BLaER1 (cell line): Measurements from ENCODE around the gene OR4K2.
"Not testable (repeated sequence)": the region's sequence is repeated elsewhere in the genome, so short reads cannot be mapped to it uniquely, and the experiment has no call there.

Experiments
- H3K27ac ChIP-seq: shearing (Covaris generic); formaldehyde crosslinking; 2 replicates; pipeline ENCODE4 v1.8.1; 2022
- H3K27me3 ChIP-seq: shearing (Covaris generic); formaldehyde crosslinking; 2 replicates; pipeline ENCODE4 v1.8.1; 2022
- H3K36me3 ChIP-seq: shearing (Covaris generic); formaldehyde crosslinking; 2 replicates; pipeline ENCODE4 v1.8.1; 2022
- H3K4me1 ChIP-seq: shearing (Covaris generic); formaldehyde crosslinking; 2 replicates; pipeline ENCODE4 v1.8.1; 2022
- H3K4me2 ChIP-seq: shearing (Covaris generic); formaldehyde crosslinking; 2 replicates; pipeline ENCODE4 v1.8.1; 2022
- H3K4me3 ChIP-seq: shearing (Covaris generic); formaldehyde crosslinking; 2 replicates; pipeline ENCODE4 v1.8.1; 2022
- H3K9ac ChIP-seq: shearing (Covaris generic); formaldehyde crosslinking; 2 replicates; pipeline ENCODE4 v1.8.1; 2022
- H3K9me3 ChIP-seq: shearing (Covaris generic); formaldehyde crosslinking; 2 replicates; pipeline ENCODE4 v1.8.1; 2022
- H4K20me1 ChIP-seq: shearing (Covaris generic); formaldehyde crosslinking; 2 replicates; pipeline ENCODE4 v1.8.1; 2022
- Cebpa-rat ChIP-seq: shearing (Covaris generic); IDR thresholded peaks from 2 replicates; pipeline ENCODE4 v1.8.1; 2022

The OR4K2 gene, protein sequence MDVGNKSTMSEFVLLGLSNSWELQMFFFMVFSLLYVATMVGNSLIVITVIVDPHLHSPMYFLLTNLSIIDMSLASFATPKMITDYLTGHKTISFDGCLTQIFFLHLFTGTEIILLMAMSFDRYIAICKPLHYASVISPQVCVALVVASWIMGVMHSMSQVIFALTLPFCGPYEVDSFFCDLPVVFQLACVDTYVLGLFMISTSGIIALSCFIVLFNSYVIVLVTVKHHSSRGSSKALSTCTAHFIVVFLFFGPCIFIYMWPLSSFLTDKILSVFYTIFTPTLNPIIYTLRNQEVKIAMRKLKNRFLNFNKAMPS

DNA sequence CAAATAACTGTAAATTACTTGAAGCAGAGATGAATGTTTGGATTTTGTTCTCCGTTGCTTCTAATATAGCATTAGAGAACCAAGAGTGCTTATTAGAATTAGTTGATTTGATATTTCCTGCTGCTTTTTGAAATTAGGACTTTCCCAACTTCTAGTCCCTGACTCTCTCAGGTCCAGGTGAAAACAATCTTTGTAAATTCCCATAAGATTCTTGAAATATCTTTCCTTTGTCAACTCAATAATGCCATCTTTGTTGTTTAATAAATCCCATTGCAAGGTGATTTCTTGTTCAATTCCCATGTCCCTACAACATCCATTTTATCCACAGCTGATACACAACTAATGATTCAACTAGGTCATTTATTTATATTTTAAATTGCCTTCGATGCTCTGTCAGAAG, at the start of gene OR4K2:
OR4K2 (plus strand) TSS at position 301 of the 400 bp plus-strand sequence. CDS start 1,126 bp downstream, outside the sequence.
- Histone ChIP-seq H3K4me3 (no peak within 1 kb of the TSS), H3K27me3 (no peaks in the 10 kb centered on the region), H3K4me1 (no peaks in the 10 kb centered on the region), H3K9ac (no peak within 1 kb of the TSS), H3K4me2 (no peak within 1 kb of the TSS), H3K9me3 (no peaks in the 10 kb centered on the region), H4K20me1 (no peaks in the 10 kb centered on the region), H3K27ac (no peak within 1 kb of the TSS), H3K36me3 (no peaks in the 10 kb centered on the region)
- TF ChIP-seq Cebpa-rat, result no peak

DNA sequence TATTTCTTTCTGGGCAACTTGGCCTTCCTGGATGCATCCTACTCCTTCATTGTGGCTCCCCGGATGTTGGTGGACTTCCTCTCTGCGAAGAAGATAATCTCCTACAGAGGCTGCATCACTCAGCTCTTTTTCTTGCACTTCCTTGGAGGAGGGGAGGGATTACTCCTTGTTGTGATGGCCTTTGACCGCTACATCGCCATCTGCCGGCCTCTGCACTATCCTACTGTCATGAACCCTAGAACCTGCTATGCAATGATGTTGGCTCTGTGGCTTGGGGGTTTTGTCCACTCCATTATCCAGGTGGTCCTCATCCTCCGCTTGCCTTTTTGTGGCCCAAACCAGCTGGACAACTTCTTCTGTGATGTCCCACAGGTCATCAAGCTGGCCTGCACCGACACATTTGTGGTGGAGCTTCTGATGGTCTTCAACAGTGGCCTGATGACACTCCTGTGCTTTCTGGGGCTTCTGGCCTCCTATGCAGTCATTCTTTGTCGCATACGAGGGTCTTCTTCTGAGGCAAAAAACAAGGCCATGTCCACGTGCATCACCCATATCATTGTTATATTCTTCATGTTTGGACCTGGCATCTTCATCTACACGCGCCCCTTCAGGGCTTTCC, 47.2 kb upstream of the OR4K2 start:
- H4K20me1 ChIP-seq, H3K9me3 ChIP-seq, H3K27me3 ChIP-seq: not testable (repeated sequence)

DNA sequence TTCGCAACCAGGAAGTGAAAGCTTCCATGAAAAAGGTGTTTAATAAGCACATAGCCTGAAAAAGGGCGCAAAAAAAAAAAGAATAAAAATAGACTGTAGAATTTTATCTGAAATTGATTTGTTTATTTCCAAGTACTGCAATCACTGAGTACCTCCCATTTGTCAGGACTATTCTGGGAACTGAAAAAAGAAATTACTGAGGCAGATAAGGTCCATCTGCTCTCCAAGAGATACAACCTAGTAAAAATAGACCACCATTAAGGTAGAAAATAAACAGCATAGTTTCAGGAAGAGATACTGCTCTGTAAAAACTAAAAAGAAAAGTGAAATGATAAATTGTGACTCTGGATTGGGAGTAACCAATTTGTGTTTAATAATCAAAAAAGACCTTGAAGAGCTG, 46.6 kb upstream of the OR4K2 start:
- Histone ChIP-seq H3K4me3 (no peak overlapping the region), H3K36me3 (no peaks in the 10 kb centered on the region), H3K9ac (no peak overlapping the region), H3K27me3 (no peaks in the 10 kb centered on the region), H4K20me1 (no peaks in the 10 kb centered on the region), H3K4me2 (no peak overlapping the region), H3K4me1 (no peaks in the 10 kb centered on the region), H3K27ac (no peak overlapping the region), H3K9me3 (no peaks in the 10 kb centered on the region)
- no peak for TF ChIP-seq Cebpa-rat

More for the DNA sequence above, 47.2 kb upstream of the OR4K2 start:
- H3K36me3 ChIP-seq, H3K4me3 ChIP-seq, H3K4me2 ChIP-seq, H3K9ac ChIP-seq, H3K27ac ChIP-seq, H3K4me1 ChIP-seq: not testable (repeated sequence)

DNA sequence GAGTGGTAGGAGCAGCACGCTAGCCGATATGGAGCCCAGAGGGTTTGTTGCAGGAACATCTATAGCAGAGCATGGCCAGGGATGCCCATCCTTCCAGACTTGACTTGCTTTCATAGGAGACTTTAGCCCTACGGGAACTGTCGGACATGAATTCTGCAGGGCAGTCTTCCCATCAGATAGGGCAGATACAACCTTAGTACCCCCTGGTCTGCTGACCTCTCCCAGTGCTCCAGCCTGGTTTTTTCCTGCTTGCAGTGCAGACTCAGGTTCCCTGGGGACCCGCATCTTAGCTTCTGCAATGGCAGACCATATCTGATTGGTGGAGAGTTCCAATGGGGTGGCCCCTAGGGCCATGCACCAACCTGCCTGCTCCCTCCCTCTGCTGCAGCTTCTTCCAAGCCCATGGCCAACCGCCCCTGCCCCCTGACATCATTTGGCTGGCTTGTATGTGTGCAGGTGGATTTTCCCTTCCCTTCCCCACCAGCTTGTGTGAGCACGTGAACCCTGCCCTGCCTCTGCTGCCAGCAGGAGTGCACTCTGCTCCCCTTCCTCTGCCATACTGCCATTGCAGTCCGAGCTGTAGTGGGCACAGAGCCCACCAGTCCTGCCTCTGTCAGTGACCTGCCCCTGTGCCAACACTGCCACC, 40.6 kb upstream of the OR4K2 start:
- H3K36me3 ChIP-seq, H3K4me3 ChIP-seq, H3K9me3 ChIP-seq, H3K27ac ChIP-seq, H3K4me2 ChIP-seq, H3K4me1 ChIP-seq, H3K27me3 ChIP-seq, H4K20me1 ChIP-seq, H3K9ac ChIP-seq: not testable (repeated sequence)

DNA sequence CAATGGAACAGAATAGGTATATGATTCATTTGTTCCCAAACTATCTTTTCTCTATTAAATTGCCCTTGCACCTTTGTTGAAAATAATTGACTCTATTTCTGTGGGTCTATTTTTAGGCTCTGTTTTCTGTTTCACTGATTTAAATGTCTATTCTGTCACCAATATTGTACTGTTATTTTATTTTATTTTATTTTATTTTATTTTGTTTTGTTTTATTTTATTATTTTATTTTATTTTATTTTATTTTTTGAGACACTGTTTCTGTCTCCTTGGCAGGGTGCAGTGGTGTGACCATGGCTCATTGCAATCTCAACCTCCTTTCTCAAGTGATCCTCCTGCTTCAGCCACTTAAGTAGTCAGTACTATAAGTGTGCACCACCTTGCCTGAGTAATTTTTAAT, 36.5 kb upstream of the OR4K2 start:
- Histone ChIP-seq H3K4me2 (no peak overlapping the region), H3K4me3 (no peak overlapping the region), H3K27me3 (no peaks in the 10 kb centered on the region), H3K9ac (no peak overlapping the region), H3K4me1 (no peaks in the 10 kb centered on the region), H4K20me1 (no peaks in the 10 kb centered on the region), H3K9me3 (no peaks in the 10 kb centered on the region; the same call in 1 of the 2 replicates), H3K36me3 (no peaks in the 10 kb centered on the region), H3K27ac (no peak overlapping the region)
- TF ChIP-seq Cebpa-rat, result no peak

DNA sequence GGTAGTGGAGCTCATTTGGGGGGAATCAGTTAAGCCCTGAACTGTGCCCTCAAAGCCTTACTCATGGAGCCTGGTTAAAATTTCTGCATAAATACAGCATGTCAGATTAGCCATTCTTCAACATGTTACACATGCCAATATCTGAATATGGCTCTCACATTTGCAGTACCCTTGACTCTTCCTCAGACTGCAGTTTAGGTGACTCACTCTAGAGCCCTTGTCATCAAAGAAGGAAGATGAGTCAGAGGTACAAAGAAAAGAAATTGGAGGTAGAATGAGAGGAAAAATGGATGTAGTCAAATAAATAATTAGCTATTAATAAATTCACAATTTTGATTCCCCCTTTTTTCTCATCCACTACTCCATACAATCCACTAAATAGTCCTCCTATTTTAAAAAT, 23.6 kb upstream of the OR4K2 start:
- TF ChIP-seq Cebpa-rat, result no peak

DNA sequence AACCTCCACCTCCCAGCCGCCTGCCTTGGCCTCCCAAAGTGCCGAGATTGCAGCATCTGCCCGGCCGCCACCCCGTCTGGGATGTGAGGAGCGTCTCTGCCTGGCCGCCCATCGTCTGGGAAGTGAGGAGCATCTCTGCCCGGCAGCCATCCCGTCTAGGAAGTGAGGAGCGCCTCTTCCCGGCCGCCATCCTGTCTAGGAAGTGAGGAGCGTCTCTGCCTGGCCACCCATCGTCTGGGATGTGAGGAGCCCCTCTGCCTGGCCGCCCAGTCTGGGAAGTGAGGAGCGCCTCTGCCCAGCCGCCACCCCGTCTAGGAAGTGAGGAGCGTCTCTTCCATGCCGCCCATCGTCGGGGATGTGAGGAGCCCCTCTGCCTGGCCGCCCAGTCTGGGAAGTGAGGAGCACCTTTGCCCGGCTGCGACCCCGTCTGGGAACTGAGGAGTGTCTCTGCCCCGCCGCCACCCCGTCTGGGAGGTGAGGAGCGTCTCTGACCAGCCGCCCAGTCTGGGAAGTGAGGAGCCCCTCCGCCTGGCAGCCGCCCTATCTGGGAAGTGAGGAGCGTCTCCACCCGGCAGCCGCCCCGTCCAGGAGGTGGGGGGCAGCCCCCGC, 8.8 kb upstream of the OR4K2 start:
- H3K9ac ChIP-seq, H3K27me3 ChIP-seq, H3K4me2 ChIP-seq, H3K27ac ChIP-seq, H3K4me1 ChIP-seq, H4K20me1 ChIP-seq, H3K36me3 ChIP-seq, H3K4me3 ChIP-seq: not testable (repeated sequence)
- peaks cover 13% of the 10 kb centered on the region for H3K9me3 ChIP-seq

More for the DNA sequence above, 23.6 kb upstream of the OR4K2 start:
- Histone ChIP-seq H3K27ac (no peak overlapping the region), H3K36me3 (no peaks in the 10 kb centered on the region), H3K4me2 (no peak overlapping the region), H3K9me3 (0 out of 2 replicates have a peak, but pooled peaks cover 5% of the 10 kb centered on the region), H3K4me1 (no peaks in the 10 kb centered on the region), H3K4me3 (no peak overlapping the region), H3K9ac (no peak overlapping the region), H4K20me1 (no peaks in the 10 kb centered on the region), H3K27me3 (no peaks in the 10 kb centered on the region)

DNA sequence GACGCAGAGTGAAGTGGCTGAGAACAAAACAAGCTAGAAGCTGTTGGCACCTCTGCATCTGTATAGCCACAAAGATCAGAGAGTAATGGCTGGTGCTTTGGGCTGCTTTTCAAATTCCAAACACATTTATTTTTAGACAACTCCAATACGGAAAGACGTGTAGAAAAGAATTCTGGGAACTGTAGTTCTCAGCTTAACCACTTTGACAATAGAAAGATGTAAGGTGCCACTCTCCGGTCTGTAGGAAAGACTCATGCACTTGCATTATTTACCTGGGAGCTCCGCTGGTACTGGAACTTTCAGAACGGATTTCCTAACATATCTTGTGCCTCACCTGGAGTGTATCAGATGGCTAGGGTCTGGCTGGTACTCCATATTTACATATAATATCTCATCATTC, 1.8 kb upstream of the OR4K2 start:
- H3K4me1 ChIP-seq, result no peaks in the 10 kb centered on the region
- H3K36me3 ChIP-seq, result no peaks in the 10 kb centered on the region
- no peaks in the 10 kb centered on the region for H3K9me3 ChIP-seq
- H3K27me3 ChIP-seq, result no peaks in the 10 kb centered on the region
- H3K27ac ChIP-seq, result no peak overlapping the region
- no peak overlapping the region for H3K4me2 ChIP-seq
- no peak overlapping the region for H3K9ac ChIP-seq
- TF ChIP-seq Cebpa-rat, result no peak
- H4K20me1 ChIP-seq, result no peaks in the 10 kb centered on the region
- no peak overlapping the region for H3K4me3 ChIP-seq

DNA sequence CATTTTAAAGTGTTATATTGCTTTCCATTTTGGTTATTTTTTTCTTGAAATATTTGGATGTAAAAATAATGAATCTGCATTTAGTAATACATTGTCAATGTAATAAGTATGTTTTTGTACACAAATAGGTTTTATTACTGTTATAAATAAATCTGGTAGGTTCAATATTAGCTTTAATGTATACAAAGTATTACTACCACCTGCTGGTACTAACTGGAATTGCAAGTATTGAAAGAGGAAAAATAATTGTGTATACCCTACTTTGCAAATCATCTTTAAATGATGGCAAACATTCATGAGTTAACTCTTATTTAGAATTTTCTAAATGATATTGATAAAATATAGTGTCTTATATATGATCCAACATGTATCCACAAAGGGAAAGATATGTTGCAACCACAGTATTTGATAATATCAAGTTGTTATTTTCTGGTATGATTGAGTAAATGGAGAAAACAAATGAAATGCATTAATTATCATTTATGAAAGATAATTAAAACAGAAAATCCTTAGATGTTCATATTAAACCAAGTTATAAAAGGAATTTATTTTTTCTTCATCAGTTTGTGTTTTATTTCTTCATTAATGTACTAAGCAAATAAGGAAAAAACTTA, 3.2 kb downstream of the OR4K2 start:
- Histone ChIP-seq H3K9me3 (no peaks in the 10 kb centered on the region), H3K27me3 (no peaks in the 10 kb centered on the region), H3K4me3 (no peak overlapping the region)

DNA sequence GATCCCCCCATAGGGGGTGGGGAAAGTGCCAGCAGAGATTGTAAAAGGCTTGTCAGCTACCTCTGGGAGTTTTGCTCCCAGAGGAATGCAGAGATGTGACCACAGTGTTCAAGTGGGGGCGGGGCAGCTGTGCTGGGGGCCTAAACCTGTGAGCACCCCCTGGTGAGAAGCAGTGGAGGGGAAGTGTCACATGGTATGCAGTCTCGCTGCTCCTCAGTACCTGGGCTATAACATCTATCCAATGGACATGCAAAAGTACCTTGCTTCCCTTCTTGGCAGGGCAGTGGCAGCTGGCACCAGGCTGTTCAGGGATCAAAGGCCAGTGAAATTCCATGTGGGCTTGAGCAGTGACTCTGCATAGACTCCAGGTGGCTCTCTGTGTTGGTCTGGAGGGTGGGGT, 20.3 kb downstream of the OR4K2 start:
- H3K27ac ChIP-seq, result no peak overlapping the region
- no peak for TF ChIP-seq Cebpa-rat
- no peak overlapping the region for H3K4me2 ChIP-seq
- H3K9me3 ChIP-seq, result peaks cover 66% of the 10 kb centered on the region
- no peaks in the 10 kb centered on the region for H3K4me1 ChIP-seq
- no peaks in the 10 kb centered on the region for H3K27me3 ChIP-seq
- H4K20me1 ChIP-seq, result no peaks in the 10 kb centered on the region
- H3K9ac ChIP-seq, result no peak overlapping the region
- no peaks in the 10 kb centered on the region for H3K36me3 ChIP-seq
- H3K4me3 ChIP-seq, result no peak overlapping the region

More for the DNA sequence above, 3.2 kb downstream of the OR4K2 start:
- no peaks in the 10 kb centered on the region for H3K36me3 ChIP-seq
- TF ChIP-seq Cebpa-rat, result no peak
- H3K4me2 ChIP-seq, result no peak overlapping the region
- H3K27ac ChIP-seq, result no peak overlapping the region
- H4K20me1 ChIP-seq, result no peaks in the 10 kb centered on the region
- no peak overlapping the region for H3K9ac ChIP-seq
- H3K4me1 ChIP-seq, result no peaks in the 10 kb centered on the region
